WI38 (cell line): ENCODE measurements around the gene CNNM2.

Experiments
- H3K4me3 ChIP-seq: 2 replicates; pipeline ENCODE4 v1.5.1; 2011; ENCODE audit warnings: low read depth, mild to moderate bottlenecking, control low read depth, low read length
- TF ChIP-seq, protein P1 (sequence below): IDR thresholded peaks from 2 replicates; pipeline ENCODE4 v1.5.1; 2012; ENCODE audit warnings: low read depth, mild to moderate bottlenecking, control low read depth, low read length

The CNNM2 gene

GRCh38 chr10:103040418-103040817 lies 122.3 kb downstream of the CNNM2 start:
- no peak overlapping the region for H3K4me3 ChIP-seq
- TF ChIP-seq, protein P1, sequence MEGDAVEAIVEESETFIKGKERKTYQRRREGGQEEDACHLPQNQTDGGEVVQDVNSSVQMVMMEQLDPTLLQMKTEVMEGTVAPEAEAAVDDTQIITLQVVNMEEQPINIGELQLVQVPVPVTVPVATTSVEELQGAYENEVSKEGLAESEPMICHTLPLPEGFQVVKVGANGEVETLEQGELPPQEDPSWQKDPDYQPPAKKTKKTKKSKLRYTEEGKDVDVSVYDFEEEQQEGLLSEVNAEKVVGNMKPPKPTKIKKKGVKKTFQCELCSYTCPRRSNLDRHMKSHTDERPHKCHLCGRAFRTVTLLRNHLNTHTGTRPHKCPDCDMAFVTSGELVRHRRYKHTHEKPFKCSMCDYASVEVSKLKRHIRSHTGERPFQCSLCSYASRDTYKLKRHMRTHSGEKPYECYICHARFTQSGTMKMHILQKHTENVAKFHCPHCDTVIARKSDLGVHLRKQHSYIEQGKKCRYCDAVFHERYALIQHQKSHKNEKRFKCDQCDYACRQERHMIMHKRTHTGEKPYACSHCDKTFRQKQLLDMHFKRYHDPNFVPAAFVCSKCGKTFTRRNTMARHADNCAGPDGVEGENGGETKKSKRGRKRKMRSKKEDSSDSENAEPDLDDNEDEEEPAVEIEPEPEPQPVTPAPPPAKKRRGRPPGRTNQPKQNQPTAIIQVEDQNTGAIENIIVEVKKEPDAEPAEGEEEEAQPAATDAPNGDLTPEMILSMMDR, result no peak

DNA sequence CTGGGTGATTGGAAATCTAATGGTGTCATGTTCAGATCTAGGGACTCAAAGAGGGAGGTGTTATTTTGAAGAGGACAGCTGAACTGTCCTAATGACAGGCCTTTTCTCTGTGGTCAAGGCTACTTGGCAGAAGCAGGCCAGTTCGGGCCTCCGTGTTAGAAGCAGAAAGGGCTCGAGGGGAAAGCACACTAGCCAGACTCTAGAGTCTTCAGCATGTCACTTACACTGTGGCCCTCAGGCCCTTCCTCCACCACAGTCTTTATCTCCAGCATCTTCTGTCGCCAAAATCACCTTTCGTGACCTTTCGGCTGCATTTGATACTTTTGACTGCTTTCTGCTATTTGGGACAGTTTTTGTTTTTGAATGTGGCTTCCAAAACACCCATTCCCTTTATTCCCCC lies 123.3 kb downstream of the CNNM2 start:
- H3K4me3 ChIP-seq, result no peak overlapping the region
- TF ChIP-seq, protein P1, result no peak

DNA sequence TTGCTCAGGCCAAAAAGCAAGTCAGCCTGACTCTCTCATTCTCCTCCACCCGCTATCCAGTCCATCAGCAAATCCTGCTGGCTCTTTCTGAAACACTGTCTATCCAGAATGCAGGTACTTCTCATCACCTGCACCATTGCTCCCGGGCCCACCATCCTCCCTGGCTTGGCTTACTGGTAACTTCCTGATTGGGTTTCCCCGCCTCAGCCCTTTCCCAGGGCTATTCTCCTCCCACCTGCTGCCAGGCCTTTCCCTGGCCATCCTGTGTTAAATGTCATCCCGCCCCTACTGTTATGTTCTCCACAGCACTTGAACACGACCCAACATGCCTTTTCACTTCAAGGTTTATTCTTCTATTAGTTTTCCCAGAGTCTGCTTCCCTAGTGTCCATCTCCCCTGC lies 124.0 kb downstream of the CNNM2 start:
- TF ChIP-seq, protein P1, result no peak
- H3K4me3 ChIP-seq, result no peak overlapping the region

DNA sequence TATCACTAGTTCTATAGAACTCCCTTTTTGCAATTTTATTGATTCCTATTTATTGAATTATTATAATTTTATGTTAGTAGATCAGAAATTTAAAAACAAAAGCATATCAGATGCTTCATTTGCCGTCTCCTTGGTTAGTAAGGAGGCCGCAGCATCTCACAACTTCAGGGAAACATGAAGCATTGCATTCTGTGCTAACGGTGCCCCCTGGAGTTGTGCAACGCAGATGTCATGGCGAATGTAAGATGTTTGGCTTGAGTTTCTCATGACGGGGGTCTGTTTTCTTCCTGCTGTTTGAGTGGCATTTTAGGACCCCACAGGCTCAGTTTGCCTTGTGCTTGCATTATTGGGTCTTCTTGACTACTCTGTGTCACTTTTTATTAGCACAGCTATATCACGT lies 124.8 kb downstream of the CNNM2 start:
- H3K4me3 ChIP-seq, result no peak overlapping the region
- TF ChIP-seq, protein P1, result no peak

- no peak overlapping the region; the same call in 1 of the 2 replicates for H3K4me3 ChIP-seq
- TF ChIP-seq, protein P1, result no peak
These were observed 126.9 kb downstream of the CNNM2 start for GRCh38 chr10:103044942-103045489.

GRCh38 chr10:103045961-103046360 lies 127.9 kb downstream of the CNNM2 start:
- H3K4me3 ChIP-seq, result no peak overlapping the region
- TF ChIP-seq, protein P1, result no peak

- H3K4me3 ChIP-seq, result no peak overlapping the region
- TF ChIP-seq, protein P1, result no peak
These were observed 129.3 kb downstream of the CNNM2 start for GRCh38 chr10:103047381-103047780.
